ENCODE measurements around the gene KPNA1.

KPNA1 gene

DNA sequence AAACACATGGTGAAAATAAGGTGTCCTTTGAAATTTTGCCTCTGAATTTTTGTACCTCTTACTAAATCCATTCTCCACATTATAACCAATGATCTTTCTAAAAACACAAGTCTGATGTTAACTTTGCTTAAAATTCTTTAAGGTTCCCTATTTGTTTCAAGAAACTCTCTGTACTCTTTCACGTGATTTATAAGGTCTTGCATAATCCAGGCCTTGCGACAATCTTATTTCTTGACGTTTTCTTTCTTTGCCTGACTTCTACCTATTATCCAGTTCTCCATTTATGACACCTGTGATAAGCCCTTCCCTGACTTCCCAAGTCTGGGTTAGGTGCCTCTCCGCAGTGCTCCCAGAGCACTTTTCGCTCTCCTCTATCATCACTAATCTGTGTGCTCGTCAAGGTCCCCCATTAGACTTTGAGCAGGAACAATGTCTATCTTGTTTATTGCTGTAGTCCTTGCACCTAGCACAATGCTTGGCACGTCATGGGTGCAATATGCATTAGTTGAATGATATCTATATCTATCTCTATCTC is 24.3 kb upstream of the KPNA1 start:
- DNase-seq (ENCODE audit: low read depth) = no peak
- TF ChIP-seq, protein P1, sequence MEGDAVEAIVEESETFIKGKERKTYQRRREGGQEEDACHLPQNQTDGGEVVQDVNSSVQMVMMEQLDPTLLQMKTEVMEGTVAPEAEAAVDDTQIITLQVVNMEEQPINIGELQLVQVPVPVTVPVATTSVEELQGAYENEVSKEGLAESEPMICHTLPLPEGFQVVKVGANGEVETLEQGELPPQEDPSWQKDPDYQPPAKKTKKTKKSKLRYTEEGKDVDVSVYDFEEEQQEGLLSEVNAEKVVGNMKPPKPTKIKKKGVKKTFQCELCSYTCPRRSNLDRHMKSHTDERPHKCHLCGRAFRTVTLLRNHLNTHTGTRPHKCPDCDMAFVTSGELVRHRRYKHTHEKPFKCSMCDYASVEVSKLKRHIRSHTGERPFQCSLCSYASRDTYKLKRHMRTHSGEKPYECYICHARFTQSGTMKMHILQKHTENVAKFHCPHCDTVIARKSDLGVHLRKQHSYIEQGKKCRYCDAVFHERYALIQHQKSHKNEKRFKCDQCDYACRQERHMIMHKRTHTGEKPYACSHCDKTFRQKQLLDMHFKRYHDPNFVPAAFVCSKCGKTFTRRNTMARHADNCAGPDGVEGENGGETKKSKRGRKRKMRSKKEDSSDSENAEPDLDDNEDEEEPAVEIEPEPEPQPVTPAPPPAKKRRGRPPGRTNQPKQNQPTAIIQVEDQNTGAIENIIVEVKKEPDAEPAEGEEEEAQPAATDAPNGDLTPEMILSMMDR (conservative IDR thresholded peaks at IDR 0.05; ENCODE audit: low read depth, low read length) = no peak
- H3K4me3 ChIP-seq (ENCODE audit: low read length) = no peak overlapping the region

DNA sequence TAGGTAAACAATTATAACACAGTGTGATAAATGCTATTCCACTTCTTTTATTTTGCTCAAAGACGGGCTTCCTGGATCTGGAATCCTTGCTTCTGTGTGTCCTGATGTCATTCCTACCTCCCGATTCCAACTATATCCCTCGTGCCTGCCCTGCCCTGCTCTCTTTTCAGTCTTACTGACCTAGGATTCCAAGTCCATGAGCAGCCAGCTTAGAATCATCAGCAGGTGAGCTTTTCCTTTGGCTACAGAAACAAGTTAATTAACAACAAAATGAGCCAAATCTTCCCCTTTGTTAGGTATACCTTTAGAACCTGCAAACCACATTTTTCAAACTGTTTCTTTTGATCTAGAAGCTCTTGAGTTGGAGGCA is 21.9 kb upstream of the KPNA1 start:
- no peak for DNase-seq (ENCODE audit: low read depth)
- TF ChIP-seq, protein P1 (conservative IDR thresholded peaks at IDR 0.05; ENCODE audit: low read depth, low read length) = no peak
- no peak overlapping the region for H3K4me3 ChIP-seq (ENCODE audit: low read length)

DNA sequence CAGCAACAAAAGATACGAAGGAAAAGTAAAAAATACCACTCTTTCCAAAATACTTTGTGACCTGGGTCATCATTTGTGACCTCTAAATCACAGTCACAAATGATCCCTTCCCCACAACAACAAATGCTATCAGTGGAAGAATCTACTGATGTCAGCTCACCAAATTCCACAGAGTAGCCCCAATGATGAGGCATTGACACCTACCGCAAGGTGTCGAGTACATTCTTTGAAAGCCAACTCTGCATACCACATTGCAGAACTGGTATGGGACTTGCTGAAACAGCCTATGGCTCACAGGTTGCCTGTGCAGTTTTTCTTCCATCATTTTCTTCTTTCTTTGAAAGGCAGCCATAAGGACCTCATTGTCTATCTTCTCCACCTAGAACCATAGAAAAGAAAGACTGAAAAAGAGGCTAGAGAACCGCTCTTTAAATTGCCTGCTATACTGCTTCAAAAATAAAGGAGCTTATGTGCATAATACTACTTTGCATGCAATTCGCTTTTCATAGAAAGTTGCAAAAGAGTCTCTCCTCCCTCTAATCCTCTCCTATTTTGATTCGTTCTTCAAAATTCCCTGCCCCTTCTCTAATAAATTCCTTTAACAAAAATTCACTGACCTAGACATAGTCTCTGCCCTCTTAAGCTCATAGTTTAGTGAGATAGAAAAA is 21.4 kb upstream of the KPNA1 start:
- DNase-seq (ENCODE audit: low read depth) = no peak
- TF ChIP-seq, protein P1 (conservative IDR thresholded peaks at IDR 0.05; ENCODE audit: low read depth, low read length) = no peak
- no peak overlapping the region for H3K4me3 ChIP-seq (ENCODE audit: low read length)

DNA sequence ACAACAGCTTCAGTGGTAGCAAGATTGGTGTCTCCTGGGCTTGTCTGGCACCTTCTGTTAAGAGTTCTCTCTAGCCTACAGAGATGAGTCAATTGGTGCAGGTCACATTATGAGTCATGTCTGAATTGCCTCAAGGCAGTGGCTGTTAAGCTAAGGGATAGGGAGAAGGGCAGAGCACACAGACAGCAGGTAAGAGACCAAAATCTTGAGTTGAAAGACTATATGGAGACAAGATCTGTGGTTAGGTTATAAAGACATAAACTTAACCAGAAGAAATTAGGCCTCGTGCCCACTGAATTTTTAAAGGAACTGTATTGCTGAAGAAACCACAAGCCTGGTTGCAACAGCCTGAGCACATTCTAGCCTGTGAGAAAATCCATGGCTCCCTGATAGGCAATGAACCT is 19.2 kb upstream of the KPNA1 start:
- no peak overlapping the region for H3K4me3 ChIP-seq (ENCODE audit: low read length)
- TF ChIP-seq, protein P1 (conservative IDR thresholded peaks at IDR 0.05; ENCODE audit: low read depth, low read length) = no peak
- no peak for DNase-seq (ENCODE audit: low read depth)

DNA sequence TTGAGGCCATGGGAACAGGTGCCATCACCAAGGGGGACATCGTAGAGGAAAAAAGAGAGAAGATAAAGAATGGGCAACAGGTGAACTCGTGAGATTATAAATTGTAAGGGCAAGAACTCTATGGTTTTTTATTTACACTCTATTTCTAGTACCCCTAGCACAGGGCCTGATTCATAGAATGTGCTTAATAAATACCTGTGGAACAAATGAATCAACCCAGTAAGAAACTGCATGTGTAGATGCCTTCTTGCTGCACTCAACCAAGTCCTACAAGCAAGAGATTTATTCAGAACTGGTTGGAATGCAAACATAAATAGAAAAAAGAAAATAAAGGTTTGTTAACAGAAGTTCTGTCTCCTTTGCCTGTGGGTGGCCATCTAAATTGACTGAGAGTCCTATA is 18.7 kb upstream of the KPNA1 start:
- TF ChIP-seq, protein P1 (conservative IDR thresholded peaks at IDR 0.05; ENCODE audit: low read depth, low read length) = no peak

DNA sequence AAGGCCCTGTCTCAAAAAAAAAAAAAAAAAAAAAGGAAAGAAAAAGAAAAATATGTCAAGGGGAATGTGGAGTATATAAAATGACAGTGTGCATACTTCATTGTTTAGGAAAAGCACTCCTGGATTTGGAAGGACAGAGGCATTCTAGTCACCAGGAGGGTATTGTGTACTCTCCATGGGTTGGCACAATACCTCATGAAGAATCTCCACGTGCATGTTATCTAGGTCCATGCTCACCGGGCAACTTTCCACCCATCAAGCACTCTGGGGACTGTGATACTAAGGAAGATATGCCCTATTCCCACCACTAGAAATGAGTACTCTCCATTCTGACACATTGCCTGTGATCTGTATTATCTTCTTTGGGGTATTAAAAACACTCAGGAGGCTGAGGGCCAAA is 15.4 kb upstream of the KPNA1 start:
- no peak overlapping the region for H3K4me3 ChIP-seq (ENCODE audit: low read length)
- TF ChIP-seq, protein P1 (conservative IDR thresholded peaks at IDR 0.05; ENCODE audit: low read depth, low read length) = no peak
- DNase-seq (ENCODE audit: low read depth) = no peak

More for the DNA sequence above, 18.7 kb upstream of the KPNA1 start:
- DNase-seq (ENCODE audit: low read depth) = no peak
- no peak overlapping the region for H3K4me3 ChIP-seq (ENCODE audit: low read length)

DNA sequence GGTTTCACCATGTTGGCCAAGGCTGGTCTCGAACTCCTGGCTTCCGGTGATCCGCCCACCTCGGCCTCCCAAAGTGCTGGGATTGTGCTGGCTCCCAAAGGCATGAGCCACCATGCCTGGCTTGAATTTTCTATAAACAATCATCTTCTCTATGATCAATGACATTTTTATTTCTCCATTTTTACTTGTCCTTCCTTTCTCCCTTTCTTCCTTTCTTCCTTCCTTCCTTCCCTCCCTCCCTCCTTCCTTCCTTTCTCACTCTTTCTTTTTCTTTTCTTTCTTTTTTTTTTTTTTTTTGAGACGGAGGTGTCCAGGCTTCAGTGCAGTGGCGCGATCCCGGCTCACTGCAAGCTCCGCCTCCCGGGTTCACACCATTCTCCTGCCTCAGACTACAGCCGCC is 8.6 kb upstream of the KPNA1 start:
- no peak for DNase-seq (ENCODE audit: low read depth)
- no peak overlapping the region for H3K4me3 ChIP-seq (ENCODE audit: low read length)
- TF ChIP-seq, protein P1 (conservative IDR thresholded peaks at IDR 0.05; ENCODE audit: low read depth, low read length) = no peak

Measured in retinal pigment epithelial cell (primary cell).